HepG2 (cell line): ENCODE data around the gene NMRAL1.

ENCODE experiments used
- ATM ChIP-seq: fragments of 450-650 bp; IDR thresholded peaks from 2 replicates; pipeline ENCODE4 v1.7.1; 2017; ENCODE audit warnings: mild to moderate bottlenecking, borderline replicate concordance
- EP300 ChIP-seq, 3 experiments: sonication (generic) in 1 of 3; formaldehyde crosslinking in 1 of 3; IDR thresholded peaks; 2 replicates each; pipeline versions ENCODE4 v1.5.1 to v1.6.1; 2011 to 2020; ENCODE audit warnings: low read depth in 2 of 3, low read length in 2 of 3, borderline replicate concordance in 1 of 3, improper control_type of control experiment in 1 of 3, mild to moderate bottlenecking in 1 of 3, missing genetic modification reagents in 1 of 3, moderate library complexity in 1 of 3
- FOXP1 ChIP-seq, 2 experiments: fragments of 450-650 bp in 1 of 2; IDR thresholded peaks; 2 replicates each; pipeline ENCODE4 v1.6.1; 2017 to 2018; ENCODE audit warnings: antibody characterized with exemption in 1 of 2
- POLR2A ChIP-seq, 2 experiments: IDR thresholded peaks; 2 replicates each; pipeline ENCODE4 v1.6.1; 2011; ENCODE audit warnings: low read depth in 2 of 2, low read length in 2 of 2, mild to moderate bottlenecking in 1 of 2, moderate library complexity in 1 of 2; ENCODE audit not compliant: insufficient read depth in 1 of 2
- REST ChIP-seq, 2 experiments: IDR thresholded peaks; 2 replicates each; pipeline ENCODE4 v1.6.1; 2011 to 2012; ENCODE audit warnings: low read length in 2 of 2, borderline replicate concordance in 1 of 2, low read depth in 1 of 2, mild to moderate bottlenecking in 1 of 2, moderate library complexity in 1 of 2
- TF ChIP-seq, protein P1 (sequence below): sonication (generic); formaldehyde crosslinking; IDR thresholded peaks from 2 replicates; pipeline ENCODE4 v1.5.0; 2020; ENCODE audit warnings: mild to moderate bottlenecking, missing genetic modification reagents, moderate library complexity

- TF ChIP-seq FOXP1 (IDR thresholded peaks at IDR 0.05) (no peak), FOXP1 (CRISPR knock-in tag; IDR thresholded peaks at IDR 0.05) (no peak), ATM (no peak), REST (IDR thresholded peaks at IDR 0.05; ENCODE audit: borderline replicate concordance in 1 of 2, low read depth in 1 of 2, low read length in 2 of 2) (no peak), POLR2A (IDR thresholded peaks at IDR 0.05; ENCODE audit: insufficient read depth in 1 of 2, low read depth in 2 of 2, low read length in 2 of 2) (no peak), EP300 (IDR thresholded peaks at IDR 0.05; ENCODE audit: low read depth in 2 of 2, low read length in 2 of 2) (no peak), EP300 (CRISPR knock-in tag; IDR thresholded peaks at IDR 0.05; ENCODE audit: borderline replicate concordance) (no peak)
- TF ChIP-seq, protein P1, sequence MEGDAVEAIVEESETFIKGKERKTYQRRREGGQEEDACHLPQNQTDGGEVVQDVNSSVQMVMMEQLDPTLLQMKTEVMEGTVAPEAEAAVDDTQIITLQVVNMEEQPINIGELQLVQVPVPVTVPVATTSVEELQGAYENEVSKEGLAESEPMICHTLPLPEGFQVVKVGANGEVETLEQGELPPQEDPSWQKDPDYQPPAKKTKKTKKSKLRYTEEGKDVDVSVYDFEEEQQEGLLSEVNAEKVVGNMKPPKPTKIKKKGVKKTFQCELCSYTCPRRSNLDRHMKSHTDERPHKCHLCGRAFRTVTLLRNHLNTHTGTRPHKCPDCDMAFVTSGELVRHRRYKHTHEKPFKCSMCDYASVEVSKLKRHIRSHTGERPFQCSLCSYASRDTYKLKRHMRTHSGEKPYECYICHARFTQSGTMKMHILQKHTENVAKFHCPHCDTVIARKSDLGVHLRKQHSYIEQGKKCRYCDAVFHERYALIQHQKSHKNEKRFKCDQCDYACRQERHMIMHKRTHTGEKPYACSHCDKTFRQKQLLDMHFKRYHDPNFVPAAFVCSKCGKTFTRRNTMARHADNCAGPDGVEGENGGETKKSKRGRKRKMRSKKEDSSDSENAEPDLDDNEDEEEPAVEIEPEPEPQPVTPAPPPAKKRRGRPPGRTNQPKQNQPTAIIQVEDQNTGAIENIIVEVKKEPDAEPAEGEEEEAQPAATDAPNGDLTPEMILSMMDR (CRISPR knock-in tag), result no peak
These were observed 21.3 kb upstream of the NMRAL1 start for GRCh38 chr16:4495766-4496165.
